ENCODE measurements around the gene PRKCQ. TPM values are rescaled to one million over a fixed set of nuclear protein-coding genes. Genes with fewer than 3 reads are reported as not detected.
A peak's percentile ranks its signal among the peaks of the same experiment; 100 is the strongest.

The PRKCQ gene
- total RNA-seq, 2 experiments from 2014 or later: 49.5 to 53.0 TPM

- Mint-ChIP-seq H3K4me3 (no peak overlapping the region), H3K27ac (no peak overlapping the region), H3K9me3 (peaks cover 1% of the 10 kb centered on the region), H3K4me1 (ENCODE audit: low read depth) (peaks cover 23% of the 10 kb centered on the region), H3K36me3 (ENCODE audit: low read depth) (peaks cover 60% of the 10 kb centered on the region), H3K27me3 (ENCODE audit: low read depth) (no peaks in the 10 kb centered on the region)
- CTCF ChIA-PET: interaction anchor here (1.8 kb wide), 1 partner anchor 205 kb away, joined by 4 read pairs; no protein-coding TSS in a partner anchor
- intact Hi-C loops (cut with micrococcal nuclease): no loop called here
- no peak for DNase-seq
These were observed 114.0 kb downstream of the PRKCQ start for GRCh38 chr10:6465854-6466601.

DNA sequence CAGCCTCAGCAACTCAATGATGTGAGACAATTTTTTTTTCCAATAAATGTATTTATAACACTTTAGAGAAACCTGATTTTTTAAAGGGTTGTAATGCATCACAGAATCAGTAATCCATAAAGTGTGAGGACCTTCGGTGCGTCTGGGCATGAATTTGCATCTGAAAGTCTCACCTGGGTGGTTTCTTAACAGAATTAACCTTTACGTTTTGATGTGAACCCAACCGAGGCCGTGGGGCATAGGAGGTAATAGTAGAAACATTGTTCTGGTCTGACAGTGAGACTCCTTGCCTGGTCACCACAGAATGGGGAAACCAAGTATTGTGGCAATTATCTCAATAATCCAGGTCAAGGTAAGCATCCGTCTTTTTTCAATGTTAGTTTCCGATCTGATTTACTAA lies 114.6 kb downstream of the PRKCQ start:
- Mint-ChIP-seq H3K4me3 (no peak overlapping the region), H3K36me3 (ENCODE audit: low read depth) (peaks cover 61% of the 10 kb centered on the region)
- CTCF ChIA-PET: interaction anchor here (1.8 kb wide), 1 partner anchor 205 kb away, joined by 4 read pairs; no protein-coding TSS in a partner anchor

GRCh38 chr10:6464862-6465430 lies 115.1 kb downstream of the PRKCQ start:
- no peaks in the 10 kb centered on the region for H3K27me3 Mint-ChIP-seq (ENCODE audit: low read depth)
- CTCF ChIA-PET: interaction anchor here (1.8 kb wide), 1 partner anchor 206 kb away, joined by 4 read pairs; no protein-coding TSS in a partner anchor
- peak; percentile 17 for DNase-seq
- peaks cover 61% of the 10 kb centered on the region for H3K36me3 Mint-ChIP-seq (ENCODE audit: low read depth)
- no peak overlapping the region for H3K4me3 Mint-ChIP-seq
- peaks cover 23% of the 10 kb centered on the region for H3K4me1 Mint-ChIP-seq (ENCODE audit: low read depth)
- H3K9me3 Mint-ChIP-seq: peaks cover 5% of the 10 kb centered on the region
- H3K27ac Mint-ChIP-seq: no peak overlapping the region
- intact Hi-C loops (cut with micrococcal nuclease): no loop called here

More for the DNA sequence above, 114.6 kb downstream of the PRKCQ start:
- Mint-ChIP-seq H3K4me1 (ENCODE audit: low read depth) (peaks cover 23% of the 10 kb centered on the region), H3K9me3 (peaks cover 5% of the 10 kb centered on the region), H3K27me3 (ENCODE audit: low read depth) (no peaks in the 10 kb centered on the region), H3K27ac (no peak overlapping the region)
- DNase-seq: no peak
- intact Hi-C loops (cut with micrococcal nuclease): no loop called here

DNA sequence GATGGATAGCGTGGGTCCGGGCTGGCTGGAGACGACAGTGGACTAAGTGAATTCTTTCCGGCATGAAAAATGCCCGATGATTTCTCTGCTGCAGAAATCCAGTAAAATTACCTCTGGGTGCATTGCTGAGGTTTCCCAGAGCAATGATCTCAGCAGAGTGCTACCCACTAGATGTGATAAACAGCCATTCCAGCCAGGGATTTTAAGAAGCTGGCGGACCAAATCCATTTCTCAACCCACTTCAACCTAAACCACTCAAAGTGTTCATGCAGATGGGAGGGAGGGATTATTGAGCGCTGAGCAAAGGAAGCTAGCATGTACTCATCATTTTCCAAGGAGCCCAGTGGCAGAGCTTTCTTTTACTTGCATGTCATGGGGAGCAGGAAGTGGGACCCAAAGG lies 116.7 kb downstream of the PRKCQ start:
- Mint-ChIP-seq H3K36me3 (ENCODE audit: low read depth) (peaks cover 68% of the 10 kb centered on the region), H3K4me1 (ENCODE audit: low read depth) (peaks cover 31% of the 10 kb centered on the region), H3K9me3 (peaks cover 5% of the 10 kb centered on the region), H3K4me3 (no peak overlapping the region), H3K27ac (no peak overlapping the region), H3K27me3 (ENCODE audit: low read depth) (no peaks in the 10 kb centered on the region)
- CTCF ChIA-PET: interaction anchor here (0.7 kb wide), 1 partner anchor 11 kb away, joined by 3 read pairs; no protein-coding TSS in a partner anchor
- DNase-seq: no peak
- intact Hi-C loops (cut with micrococcal nuclease): no loop called here

GRCh38 chr10:6461961-6462360 lies 118.1 kb downstream of the PRKCQ start:
- peaks cover 32% of the 10 kb centered on the region for H3K4me1 Mint-ChIP-seq (ENCODE audit: low read depth)
- H3K27me3 Mint-ChIP-seq (ENCODE audit: low read depth): no peaks in the 10 kb centered on the region
- no peak overlapping the region for H3K27ac Mint-ChIP-seq
- H3K9me3 Mint-ChIP-seq: peaks cover 5% of the 10 kb centered on the region
- H3K4me3 Mint-ChIP-seq: no peak overlapping the region
- intact Hi-C loops (cut with micrococcal nuclease): no loop called here
- no peak for DNase-seq
- H3K36me3 Mint-ChIP-seq (ENCODE audit: low read depth): peaks cover 70% of the 10 kb centered on the region
- CTCF ChIA-PET: no interaction called here

- H3K9me3 Mint-ChIP-seq: peaks cover 5% of the 10 kb centered on the region
- H3K4me1 Mint-ChIP-seq (ENCODE audit: low read depth): peaks cover 23% of the 10 kb centered on the region
- no peak for DNase-seq
- peaks cover 79% of the 10 kb centered on the region for H3K36me3 Mint-ChIP-seq (ENCODE audit: low read depth)
- intact Hi-C loops (cut with micrococcal nuclease): no loop called here
- no peaks in the 10 kb centered on the region for H3K27me3 Mint-ChIP-seq (ENCODE audit: low read depth)
- CTCF ChIA-PET: no interaction called here
- H3K27ac Mint-ChIP-seq: no peak overlapping the region
- H3K4me3 Mint-ChIP-seq: no peak overlapping the region
These were observed 119.1 kb downstream of the PRKCQ start for GRCh38 chr10:6460861-6461409.

- Mint-ChIP-seq H3K27me3 (ENCODE audit: low read depth) (no peaks in the 10 kb centered on the region), H3K4me1 (ENCODE audit: low read depth) (peaks cover 16% of the 10 kb centered on the region), H3K9me3 (peaks cover 5% of the 10 kb centered on the region), H3K36me3 (ENCODE audit: low read depth) (peaks cover 83% of the 10 kb centered on the region), H3K4me3 (no peak overlapping the region), H3K27ac (no peak overlapping the region)
- DNase-seq: no peak
- CTCF ChIA-PET: interaction anchor here (0.5 to 1.0 kb wide), 2 partner anchors 58 to 189 kb away, joined by 3 read pairs; no protein-coding TSS in a partner anchor
- intact Hi-C loops (cut with micrococcal nuclease): no loop called here
These were observed 121.3 kb downstream of the PRKCQ start for GRCh38 chr10:6458814-6459213.

GRCh38 chr10:6457376-6457775 lies 122.7 kb downstream of the PRKCQ start:
- Mint-ChIP-seq H3K27ac (peak overlapping the region; percentile 21), H3K9me3 (peaks cover 5% of the 10 kb centered on the region), H3K4me3 (no peak overlapping the region), H3K4me1 (ENCODE audit: low read depth) (peaks cover 16% of the 10 kb centered on the region), H3K36me3 (ENCODE audit: low read depth) (peaks cover 77% of the 10 kb centered on the region), H3K27me3 (ENCODE audit: low read depth) (no peaks in the 10 kb centered on the region)
- CTCF ChIA-PET: no interaction called here
- DNase-seq: no peak
- intact Hi-C loops (cut with micrococcal nuclease): no loop called here

DNA sequence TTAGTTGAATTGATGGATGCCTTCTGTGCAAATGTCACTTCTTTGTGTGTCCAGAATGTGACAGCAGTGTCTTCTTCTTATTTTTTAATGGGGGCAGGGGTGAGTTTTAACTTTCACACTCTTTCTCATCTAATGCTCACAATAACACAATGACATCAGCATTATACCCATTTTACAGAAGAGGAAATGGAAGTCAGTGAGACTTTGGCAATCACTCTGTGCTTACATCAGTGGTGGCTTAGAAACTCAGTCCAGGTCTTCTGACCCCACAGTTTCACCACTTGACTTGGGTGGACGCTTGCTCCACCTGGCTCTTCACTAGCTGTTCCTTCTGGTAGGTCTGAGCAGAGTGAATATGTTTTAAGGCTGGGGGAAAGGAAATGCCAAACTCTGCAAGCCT lies 124.0 kb downstream of the PRKCQ start:
- peaks cover 4% of the 10 kb centered on the region for H3K9me3 Mint-ChIP-seq
- intact Hi-C loops (cut with micrococcal nuclease): no loop called here
- CTCF ChIA-PET: no interaction called here
- no peak for DNase-seq
- peaks cover 16% of the 10 kb centered on the region for H3K4me1 Mint-ChIP-seq (ENCODE audit: low read depth)
- H3K36me3 Mint-ChIP-seq (ENCODE audit: low read depth): peaks cover 74% of the 10 kb centered on the region
- H3K27me3 Mint-ChIP-seq (ENCODE audit: low read depth): no peaks in the 10 kb centered on the region
- no peak overlapping the region for H3K4me3 Mint-ChIP-seq
- no peak overlapping the region for H3K27ac Mint-ChIP-seq

DNA sequence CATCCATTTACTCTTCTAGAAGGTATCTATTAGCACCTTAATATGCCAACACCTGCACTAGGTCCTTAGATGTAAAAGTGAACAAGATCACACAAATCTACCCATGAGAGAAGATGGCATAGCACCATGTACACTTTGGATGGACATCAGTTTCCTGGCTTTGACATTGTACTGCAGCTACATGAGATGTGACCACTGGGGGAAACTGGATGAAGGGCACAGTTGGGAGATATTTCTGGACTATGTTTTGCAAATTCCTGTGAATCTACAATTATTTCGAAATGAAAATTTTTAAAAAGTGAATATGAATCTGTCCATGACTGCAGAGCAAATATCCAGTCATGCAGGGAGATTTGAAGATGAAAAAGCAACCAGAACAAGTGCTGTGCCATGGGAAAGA lies 124.5 kb downstream of the PRKCQ start:
- no peaks in the 10 kb centered on the region for H3K27me3 Mint-ChIP-seq (ENCODE audit: low read depth)
- CTCF ChIA-PET: interaction anchor here (0.7 kb wide), 1 partner anchor 10 kb away, joined by 3 read pairs; no protein-coding TSS in a partner anchor

GRCh38 chr10:6446711-6447110 lies 133.4 kb downstream of the PRKCQ start:
- H3K27ac Mint-ChIP-seq: no peak overlapping the region
- CTCF ChIA-PET: interaction anchor here (0.9 to 3.6 kb wide), 16 partner anchors 9 to 233 kb away, joined by 3 to 20 read pairs (median 4); partner anchors contain the start of gene PRKCQ
- no peak overlapping the region for H3K4me3 Mint-ChIP-seq
- intact Hi-C loops (cut with micrococcal nuclease): no loop called here
- H3K9me3 Mint-ChIP-seq: no peaks in the 10 kb centered on the region
- no peaks in the 10 kb centered on the region for H3K27me3 Mint-ChIP-seq (ENCODE audit: low read depth)
- peaks cover 27% of the 10 kb centered on the region for H3K36me3 Mint-ChIP-seq (ENCODE audit: low read depth)
- peaks cover 32% of the 10 kb centered on the region for H3K4me1 Mint-ChIP-seq (ENCODE audit: low read depth)
- DNase-seq: no peak

More for the DNA sequence above, 124.5 kb downstream of the PRKCQ start:
- no peak overlapping the region for H3K4me3 Mint-ChIP-seq
- intact Hi-C loops (cut with micrococcal nuclease): no loop called here
- peaks cover 16% of the 10 kb centered on the region for H3K4me1 Mint-ChIP-seq (ENCODE audit: low read depth)
- H3K9me3 Mint-ChIP-seq: no peaks in the 10 kb centered on the region
- no peak for DNase-seq
- peaks cover 72% of the 10 kb centered on the region for H3K36me3 Mint-ChIP-seq (ENCODE audit: low read depth)
- H3K27ac Mint-ChIP-seq: no peak overlapping the region

DNA sequence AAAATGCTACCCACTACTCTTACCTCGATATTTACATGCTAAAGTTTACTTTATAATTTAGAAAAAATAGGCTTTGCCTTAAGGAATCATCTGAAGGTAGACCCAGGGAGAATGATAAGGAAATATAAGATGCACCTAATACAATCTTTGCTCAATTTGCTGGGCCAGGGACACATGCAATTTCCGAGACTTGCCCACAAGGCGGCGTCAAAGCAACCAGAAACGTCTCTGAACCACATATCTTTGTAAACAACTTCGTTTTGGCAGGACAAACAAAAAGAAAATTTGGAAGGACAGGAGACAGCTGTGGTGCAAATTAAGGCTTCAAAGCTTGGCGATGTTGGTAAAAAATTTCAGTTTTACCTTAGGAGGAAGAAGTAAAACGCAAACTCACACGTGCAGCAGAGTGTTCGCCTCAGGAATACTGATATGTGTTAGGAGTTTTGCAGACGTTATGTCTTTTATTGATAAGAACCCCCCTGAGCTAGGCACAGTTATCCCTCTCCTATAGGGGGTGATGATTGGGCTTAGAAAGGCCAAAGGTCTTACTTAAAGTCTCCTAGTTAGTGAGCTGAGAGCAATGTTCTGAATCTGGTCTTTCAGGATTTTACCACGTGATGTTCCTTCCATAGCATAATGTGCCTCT lies 134.3 kb downstream of the PRKCQ start:
- H3K4me3 Mint-ChIP-seq: no peak overlapping the region
- CTCF ChIA-PET: interaction anchor here (0.6 to 3.6 kb wide), 24 partner anchors 8 to 1503 kb away, joined by 3 to 20 read pairs (median 4); partner anchors contain the start of gene PRKCQ
- DNase-seq: peak; percentile 80
- no peak overlapping the region for H3K27ac Mint-ChIP-seq
- H3K27me3 Mint-ChIP-seq (ENCODE audit: low read depth): no peaks in the 10 kb centered on the region
- H3K9me3 Mint-ChIP-seq: no peaks in the 10 kb centered on the region
- peaks cover 28% of the 10 kb centered on the region for H3K36me3 Mint-ChIP-seq (ENCODE audit: low read depth)
- intact Hi-C loops (cut with micrococcal nuclease): loop anchor here (1.0 kb wide), 3 partner anchors 134 to 222 kb away; no protein-coding TSS in a partner anchor
- peaks cover 37% of the 10 kb centered on the region for H3K4me1 Mint-ChIP-seq (ENCODE audit: low read depth)
